NCI-H1417 (cell line): ENCODE measurements around the gene OOEP.
A peak's percentile ranks its signal among the peaks of the same experiment; 100 is the strongest.
"Not testable (repeated sequence)": the region's sequence is repeated elsewhere in the genome, so short reads cannot be mapped to it uniquely, and the experiment has no call there.

Experiments
- DNase-seq, 3 experiments: peaks; one replicate each; lab custom pipeline; 2025; lab: John Stamatoyannopoulos, UW

OOEP gene

GRCh38 chr6:73369563-73369962, at the start of gene OOEP:
OOEP (minus strand) TSS chr6:73369897; CDS start chr6:73369792, 105 bp downstream.
- no peak for DNase-seq

GRCh38 chr6:73418081-73418741, 48.5 kb upstream of the OOEP start:
- no peak for DNase-seq

GRCh38 chr6:73413102-73413501, 43.4 kb upstream of the OOEP start:
- DNase-seq: no peak

- no peak for DNase-seq
Observed at GRCh38 chr6:73409395-73409794, 39.7 kb upstream of the OOEP start.

GRCh38 chr6:73400656-73401055, 31.0 kb upstream of the OOEP start:
- DNase-seq: no peak

GRCh38 chr6:73395875-73396274, 26.2 kb upstream of the OOEP start:
- DNase-seq: no peak

- DNase-seq: no peak
Observed at GRCh38 chr6:73394577-73395354, 25.1 kb upstream of the OOEP start, which contains the start of gene DDX43. DDX43 (plus strand) TSS chr6:73394828; CDS start chr6:73394906, 78 bp downstream.

GRCh38 chr6:73393278-73393677, 23.6 kb upstream of the OOEP start:
- DNase-seq: no peak

GRCh38 chr6:73392188-73392587, 22.5 kb upstream of the OOEP start:
- DNase-seq: peak in 1 of 3 experiments; percentile 5

GRCh38 chr6:73391675-73392074, 22.0 kb upstream of the OOEP start:
- DNase-seq: no peak

GRCh38 chr6:73389854-73390253, 20.2 kb upstream of the OOEP start:
- DNase-seq: no peak

GRCh38 chr6:73388800-73389512, 19.3 kb upstream of the OOEP start:
- peak; percentile 26 to 33 (median 26) for DNase-seq

GRCh38 chr6:73388433-73388799, 18.7 kb upstream of the OOEP start:
- DNase-seq: no peak

- DNase-seq: no peak
Observed at GRCh38 chr6:73382462-73383113, 12.9 kb upstream of the OOEP start.

- not testable (repeated sequence) for DNase-seq
Observed at GRCh38 chr6:73381531-73381930, 11.8 kb upstream of the OOEP start.

GRCh38 chr6:73377225-73377624, 7.5 kb upstream of the OOEP start:
- DNase-seq: no peak

- DNase-seq: no peak
Observed at GRCh38 chr6:73375216-73375615, 5.5 kb upstream of the OOEP start.

- DNase-seq: no peak
Observed at GRCh38 chr6:73372516-73372915, 2.8 kb upstream of the OOEP start.

- no peak for DNase-seq
Observed at GRCh38 chr6:73371984-73372383, 2.3 kb upstream of the OOEP start.

- DNase-seq: no peak
Observed at GRCh38 chr6:73369157-73369556, 540 bp downstream of the OOEP start.

- DNase-seq: no peak
Observed at GRCh38 chr6:73368675-73369074, 1.0 kb downstream of the OOEP start.

- DNase-seq: peak in 1 of 3 experiments; percentile 15
Observed at GRCh38 chr6:73367761-73368355, 1.8 kb downstream of the OOEP start.
